HG02852 (cell line): ENCODE data around the gene TSPAN16.
"Not testable (repeated sequence)": the region's sequence is repeated elsewhere in the genome, so short reads cannot be mapped to it uniquely, and the experiment has no call there.

ENCODE experiments used
- ATAC-seq: cut with Tn5 transposase; IDR thresholded peaks from one replicate; pipeline ENCODE4 v1.9.1; 2021; ENCODE audit warnings: mild to moderate bottlenecking, moderate library complexity; ENCODE audit not compliant: unreplicated experiment

The TSPAN16 gene

DNA sequence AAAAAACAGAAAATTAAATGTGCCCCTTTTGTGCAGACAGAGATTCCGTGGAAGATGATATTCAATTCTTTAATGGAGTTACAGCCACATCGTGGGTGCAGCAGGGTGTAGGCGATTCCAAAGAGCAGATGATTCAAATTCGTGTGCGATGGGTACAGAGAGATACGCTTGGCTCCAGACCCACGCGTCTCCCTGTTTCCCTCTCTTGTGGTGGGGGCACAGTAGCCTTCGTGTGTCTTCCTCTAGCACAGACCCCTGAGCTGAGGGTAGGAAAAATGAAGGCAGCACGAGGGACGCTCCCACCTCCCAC is 4.8 kb downstream of the TSPAN16 start:
- no peak for ATAC-seq

DNA sequence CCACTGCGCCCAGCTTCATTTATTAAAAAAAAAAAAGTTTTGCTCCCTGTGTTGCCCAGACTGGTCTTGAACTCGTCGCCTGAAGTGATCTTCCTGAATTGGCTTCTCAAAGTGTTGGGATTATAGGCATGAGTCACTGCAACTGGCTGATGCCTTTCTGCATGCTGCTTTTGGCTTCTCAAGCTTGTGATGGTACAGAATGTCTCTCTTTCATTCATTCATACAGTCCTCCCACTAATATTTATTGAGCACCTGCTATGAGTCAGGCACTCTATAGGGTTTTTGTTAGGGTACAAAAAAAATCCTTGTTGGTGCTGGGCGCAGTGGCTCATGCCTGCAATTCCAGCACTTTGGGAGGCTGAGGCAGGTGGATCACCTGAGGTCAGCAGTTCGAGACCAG is 9.0 kb downstream of the TSPAN16 start:
- no peak for ATAC-seq

DNA sequence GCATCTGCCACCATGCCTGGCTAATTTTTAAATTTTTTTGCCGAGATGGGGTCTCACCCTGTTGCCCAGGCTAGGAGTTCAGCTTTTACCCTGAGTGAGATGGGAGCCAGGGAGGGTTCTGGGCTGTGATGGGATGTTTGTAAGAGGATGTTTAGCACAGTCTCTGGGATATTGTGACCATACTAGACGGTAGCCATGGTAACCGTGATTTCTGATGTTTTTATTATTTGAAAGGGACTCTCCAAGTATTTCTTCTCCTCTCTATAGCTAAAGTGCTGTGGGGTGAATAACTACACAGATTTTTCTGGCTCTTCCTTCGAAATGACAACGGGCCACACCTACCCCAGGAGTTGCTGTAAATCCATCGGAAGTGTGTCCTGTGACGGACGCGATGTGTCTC is 10.4 kb downstream of the TSPAN16 start:
- ATAC-seq, result no peak

DNA sequence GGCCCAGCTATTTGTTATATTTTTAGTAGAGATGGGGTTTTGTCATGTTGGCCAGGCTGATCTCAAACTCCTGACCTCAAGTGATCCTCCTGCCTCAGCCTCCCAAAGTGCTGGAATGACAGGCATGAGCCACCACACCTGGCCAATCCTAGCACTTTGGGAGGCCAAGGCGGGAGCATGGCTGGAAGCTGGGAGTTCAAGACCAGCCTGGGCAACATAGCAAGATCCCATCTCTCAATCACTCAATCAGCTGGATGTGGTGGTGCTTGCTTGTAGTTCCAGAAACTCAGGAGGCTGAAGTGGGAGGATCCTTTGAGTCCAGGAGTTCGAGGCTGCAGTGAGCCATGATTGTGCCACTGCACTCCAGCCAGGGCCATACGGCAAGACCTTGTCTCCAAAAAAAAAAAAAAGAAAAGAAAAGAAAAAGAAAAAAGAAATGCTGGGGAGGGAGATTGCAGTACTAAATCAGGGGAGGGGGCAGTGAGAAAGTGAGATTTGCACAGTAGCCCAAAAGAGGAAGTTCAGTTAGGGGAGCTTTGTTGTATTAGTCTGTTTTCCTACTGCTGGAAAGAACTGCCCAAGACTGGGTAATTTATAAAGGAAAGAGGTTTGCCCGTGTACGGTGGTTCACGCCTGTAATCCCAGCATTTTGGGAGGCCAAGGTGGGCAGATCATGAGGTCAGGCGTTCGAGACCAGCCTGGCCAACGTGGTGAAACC is 24.5 kb downstream of the TSPAN16 start:
- ATAC-seq, result not testable (repeated sequence)

DNA sequence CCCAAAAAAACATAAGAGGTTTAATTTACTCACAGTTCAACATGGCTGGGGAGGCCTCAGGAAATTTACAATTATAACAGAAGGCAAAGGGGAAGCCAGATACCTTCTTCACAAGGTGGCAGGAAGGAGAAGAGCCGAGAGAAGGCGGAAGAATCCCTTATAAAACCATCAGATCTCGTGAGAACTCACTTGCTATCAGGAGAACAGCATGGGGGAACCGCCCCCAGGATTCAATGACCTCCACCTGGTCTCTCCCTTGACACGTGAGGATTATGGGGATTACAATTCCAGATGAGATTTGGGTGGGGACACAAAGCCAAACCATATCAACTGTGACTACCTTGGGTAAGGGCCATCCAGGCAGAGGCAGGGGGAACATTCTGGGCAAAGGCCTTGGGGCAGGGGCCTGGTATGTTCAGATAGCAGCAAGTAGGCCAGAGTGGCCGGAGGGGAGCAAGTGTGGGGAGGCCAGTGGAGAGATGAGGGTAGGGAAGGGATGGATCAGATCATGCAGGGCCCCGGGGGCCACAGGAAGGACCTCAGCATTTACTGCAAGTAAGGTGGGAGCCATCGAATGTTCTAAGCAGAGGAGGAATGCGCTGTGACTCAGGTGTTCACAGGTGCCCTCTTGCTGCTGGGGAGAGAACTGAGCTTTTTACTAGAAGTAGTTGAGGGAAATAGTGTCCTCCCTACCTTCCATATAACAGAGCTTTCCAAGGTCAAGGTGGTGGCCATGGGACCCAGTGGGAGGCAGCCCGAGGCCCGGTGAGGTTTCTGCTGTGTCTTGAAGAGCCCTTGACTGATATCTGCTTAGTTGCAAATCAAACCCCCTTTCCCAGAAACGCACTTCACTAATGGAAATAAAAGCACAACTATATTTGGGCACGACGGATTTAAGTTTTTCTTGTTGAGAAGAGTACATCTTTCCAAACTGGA is 25.5 kb downstream of the TSPAN16 start:
- ATAC-seq, result no peak

DNA sequence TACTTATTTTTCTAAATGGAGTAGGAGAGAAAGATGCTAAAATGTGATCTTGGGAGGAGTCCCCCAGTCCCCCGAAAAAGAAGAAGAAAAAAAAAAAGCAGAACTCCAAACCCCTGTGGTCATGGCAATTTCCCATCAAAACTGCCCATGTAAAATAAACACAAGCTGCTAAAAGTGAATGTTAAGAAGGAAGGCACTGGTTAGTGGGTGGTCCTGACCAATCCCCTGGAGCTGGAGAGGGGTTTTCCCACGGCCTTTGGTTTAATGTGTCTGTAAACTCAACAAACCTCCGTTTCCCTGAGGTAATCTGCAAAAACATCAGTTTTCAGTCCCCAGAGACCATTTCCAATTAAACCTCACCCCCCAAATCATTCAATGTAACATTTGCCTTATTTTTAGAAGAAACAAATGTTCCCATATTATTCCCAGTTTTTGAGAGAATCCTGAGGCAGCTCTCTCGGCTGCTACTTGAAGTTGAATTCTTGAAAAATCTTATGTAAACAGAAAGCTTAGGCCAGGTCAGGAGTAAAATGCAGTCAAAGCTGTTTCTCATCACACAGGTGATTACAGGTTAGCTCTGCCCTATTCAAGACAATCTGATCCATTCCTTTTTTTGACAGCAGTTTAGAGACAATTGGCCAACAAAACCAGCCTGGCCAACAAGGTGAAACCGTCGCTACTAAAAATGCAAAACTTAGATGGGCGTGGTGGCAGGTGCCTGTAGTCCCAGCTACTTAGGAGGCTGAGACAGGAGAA is 26.5 kb downstream of the TSPAN16 start:
- no peak for ATAC-seq

DNA sequence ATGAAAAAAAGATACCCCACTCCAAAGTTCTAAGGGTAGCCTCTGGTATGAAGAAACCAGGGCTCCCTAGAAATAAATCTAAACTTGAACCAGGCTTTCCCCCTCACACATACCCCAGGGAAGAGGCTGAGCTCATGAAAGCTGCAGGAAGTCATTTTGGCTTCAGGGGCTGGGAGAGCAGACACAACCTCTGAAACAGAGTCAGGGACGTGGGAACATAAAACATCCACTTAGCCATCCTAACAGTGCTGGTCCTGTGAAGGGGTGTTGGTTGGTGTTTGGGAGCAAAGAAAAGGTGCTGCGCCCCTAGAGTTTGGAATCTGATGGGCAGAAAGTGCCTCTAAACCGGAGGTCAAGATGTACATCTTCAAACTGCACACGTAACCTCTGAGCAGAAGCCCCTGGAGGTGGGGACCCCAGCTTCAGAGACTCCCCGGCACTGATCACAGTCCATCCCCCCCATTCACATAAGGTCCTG is 27.7 kb downstream of the TSPAN16 start:
- no peak for ATAC-seq

DNA sequence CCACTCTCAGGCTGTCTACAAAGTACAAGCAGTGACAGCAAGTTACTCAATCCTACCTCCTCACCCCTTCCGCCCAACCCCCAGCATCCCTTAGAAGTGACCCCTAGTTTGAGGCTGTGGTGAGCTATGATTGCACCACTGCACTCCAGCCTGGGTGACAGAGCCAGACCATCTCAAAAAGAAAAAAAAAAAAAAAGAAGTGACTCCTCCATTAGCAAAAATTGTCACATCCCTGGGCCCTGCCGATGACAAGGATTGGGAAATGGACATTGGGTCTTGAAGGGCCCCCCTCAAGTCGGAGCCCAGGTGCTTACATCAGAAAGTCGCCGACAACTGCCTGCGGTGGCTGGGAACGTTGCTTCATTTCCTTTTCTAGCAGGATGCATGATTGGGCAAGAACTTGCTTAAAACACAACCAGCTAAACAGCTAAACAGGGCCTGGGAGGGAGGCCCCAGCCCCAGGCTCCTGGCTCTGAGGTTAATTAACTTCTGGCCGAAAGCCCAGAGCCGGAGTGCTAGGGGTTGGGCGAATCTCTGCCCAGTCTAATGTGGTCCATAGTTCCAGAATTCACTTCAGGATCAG is 28.2 kb downstream of the TSPAN16 start:
- no peak for ATAC-seq

DNA sequence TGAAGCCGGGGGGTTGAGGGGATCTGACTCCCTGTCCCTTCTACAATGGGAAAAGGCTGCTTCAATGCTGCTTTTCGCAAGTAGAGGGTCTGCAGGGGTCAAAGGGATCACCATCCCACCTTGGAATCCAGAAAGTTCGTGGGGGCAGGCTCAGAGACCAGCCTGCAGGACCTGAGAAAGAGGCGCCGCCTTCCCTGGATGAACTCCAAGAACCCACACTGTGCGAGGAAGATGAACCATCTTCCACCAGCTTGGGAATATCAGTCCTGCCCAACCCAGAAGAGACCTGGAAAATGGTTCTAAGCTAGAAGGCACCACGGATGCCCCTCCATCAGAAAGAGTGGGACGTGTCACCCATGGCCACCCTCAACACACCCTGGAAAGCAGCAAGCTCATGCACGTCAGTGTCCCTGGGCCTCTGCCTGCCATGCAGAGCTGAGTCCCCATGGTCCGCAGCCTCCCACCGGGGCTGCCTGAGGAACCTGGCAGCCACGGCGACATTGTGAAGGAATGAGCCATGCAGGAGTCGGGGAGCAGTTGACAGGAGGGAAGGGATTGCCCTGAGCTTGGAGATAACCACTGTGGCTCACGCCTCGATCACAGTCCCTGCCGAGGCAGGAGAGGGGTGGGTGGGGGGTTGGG is 28.9 kb downstream of the TSPAN16 start:
- ATAC-seq, result no peak

DNA sequence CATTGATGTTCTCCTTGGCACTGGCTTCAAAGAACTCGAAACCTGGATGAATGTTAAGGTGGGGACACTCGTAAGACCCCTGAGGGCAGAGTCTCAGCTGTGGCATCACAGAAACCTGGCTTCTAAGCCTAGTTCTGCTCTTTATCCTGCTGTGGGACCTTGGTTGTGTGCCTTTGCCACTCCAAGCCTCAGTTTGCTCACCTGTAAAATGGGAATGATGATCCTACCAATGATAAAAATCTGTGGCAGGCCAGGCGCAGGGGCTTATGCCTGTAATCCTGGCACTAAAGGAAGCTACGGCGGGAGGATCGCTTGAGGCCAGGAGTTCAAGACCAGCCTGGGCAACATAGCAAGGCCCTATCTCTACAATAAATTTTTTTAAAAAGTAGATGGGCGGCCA is 29.6 kb downstream of the TSPAN16 start:
- no peak for ATAC-seq

DNA sequence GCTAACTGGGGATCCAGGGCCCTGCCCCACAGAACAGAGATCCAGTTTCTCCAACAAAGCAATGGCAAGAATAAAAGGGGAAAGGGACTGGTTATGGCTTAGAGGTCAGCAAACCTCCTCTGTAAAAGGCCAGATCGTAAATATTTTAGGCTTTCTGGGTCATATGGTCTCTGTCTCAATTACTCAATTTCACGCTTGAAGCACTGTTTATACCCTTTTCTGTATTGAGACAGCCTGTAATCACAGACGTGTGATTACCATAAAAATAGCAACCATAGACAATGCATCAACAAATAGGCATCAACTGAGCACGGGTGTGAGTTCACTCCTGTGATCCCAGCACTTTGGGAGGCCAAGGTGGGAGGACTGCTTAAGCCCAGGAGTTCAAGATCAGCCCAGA is 34.2 kb downstream of the TSPAN16 start:
- ATAC-seq, result no peak

DNA sequence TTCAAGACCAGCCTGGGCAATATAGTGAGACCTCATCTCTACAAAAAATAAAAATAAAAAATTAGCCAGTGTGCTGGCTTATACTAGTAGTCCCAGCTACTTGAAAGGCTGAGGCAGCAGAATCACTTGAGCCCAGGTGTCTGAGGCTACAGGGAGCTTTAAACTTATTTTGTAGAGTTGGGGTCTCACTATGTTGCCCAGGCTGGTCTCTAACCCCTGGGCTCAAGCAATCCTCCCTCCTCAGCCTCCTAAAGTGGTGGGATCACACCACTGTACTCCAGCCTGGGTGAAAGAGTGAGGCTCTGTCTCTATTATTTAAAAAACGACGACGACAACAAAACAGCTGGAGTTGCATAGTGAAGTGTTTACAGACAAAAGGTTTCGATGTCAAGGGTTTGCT is 35.5 kb downstream of the TSPAN16 start:
- ATAC-seq, result no peak

DNA sequence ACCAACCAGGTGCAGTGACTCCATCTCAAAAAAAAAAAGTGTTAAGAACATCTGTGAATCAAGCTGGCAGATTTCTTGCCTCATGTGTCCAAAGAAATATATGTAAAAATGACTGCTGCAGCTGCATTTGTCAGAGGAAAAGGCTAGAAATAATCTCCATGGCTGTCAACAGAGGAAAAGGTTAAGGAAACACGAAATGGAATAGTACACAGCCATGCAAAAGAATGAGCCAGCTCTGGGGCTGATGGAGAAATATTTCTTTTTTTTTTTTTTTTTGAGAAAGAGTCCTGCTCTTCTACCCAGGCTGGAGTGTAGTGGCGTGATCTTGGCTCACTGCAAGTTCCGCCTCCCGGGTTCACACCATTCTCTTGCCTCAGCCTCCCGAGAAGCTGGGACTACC is 36.9 kb downstream of the TSPAN16 start:
- ATAC-seq, result no peak

DNA sequence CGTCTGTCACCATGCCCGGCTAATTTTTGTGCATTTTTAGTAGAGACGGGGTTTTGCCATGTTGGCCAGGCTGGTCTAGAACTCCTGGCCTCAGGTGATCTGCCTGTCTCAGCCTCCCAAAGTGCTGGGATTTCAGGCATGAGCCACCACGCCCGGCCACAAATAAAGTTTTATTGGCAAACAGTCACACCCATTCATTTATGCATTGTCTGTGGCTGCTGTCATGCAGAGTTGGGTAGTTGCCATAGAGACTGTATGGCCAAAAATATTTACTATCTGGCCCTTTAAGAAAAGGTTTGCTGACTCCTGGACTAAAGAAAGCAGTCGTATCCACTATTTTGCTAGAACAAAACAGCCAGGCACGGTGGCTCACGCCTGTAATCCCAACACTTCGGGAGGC is 37.9 kb downstream of the TSPAN16 start:
- not testable (repeated sequence) for ATAC-seq

DNA sequence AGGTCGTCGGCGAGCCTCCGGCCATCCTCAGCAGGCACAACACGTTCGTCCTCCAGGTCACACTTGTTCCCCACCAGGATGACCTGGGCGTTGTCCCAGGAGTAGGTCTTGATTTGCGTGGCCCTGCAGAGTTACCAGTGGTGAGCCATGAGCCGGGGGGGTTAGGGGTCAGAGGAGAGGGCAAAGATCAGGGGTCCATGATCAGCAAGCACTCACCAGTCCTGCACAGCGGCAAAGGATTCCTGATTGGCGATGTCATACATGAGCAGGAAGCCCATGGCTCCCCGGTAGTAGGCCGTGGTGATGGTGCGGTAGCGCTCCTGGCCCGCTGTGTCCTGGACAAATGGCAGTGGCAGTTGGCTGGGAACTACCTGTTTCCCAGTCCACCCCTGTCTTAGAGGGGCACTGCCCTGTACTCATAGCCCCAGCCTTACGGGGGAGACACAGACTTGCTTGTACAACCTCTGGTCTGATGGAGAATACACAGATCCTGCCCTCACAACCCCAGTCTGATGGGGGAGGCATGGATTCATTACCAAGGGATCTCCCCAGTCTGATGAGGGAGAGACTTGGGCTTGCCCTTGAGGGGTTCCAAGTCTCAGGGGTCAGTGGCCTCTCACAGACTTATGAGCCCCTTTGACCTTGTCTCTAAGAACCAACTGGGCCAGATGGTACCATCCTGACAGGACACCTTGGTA is 39.6 kb downstream of the TSPAN16 start:
- no peak for ATAC-seq

DNA sequence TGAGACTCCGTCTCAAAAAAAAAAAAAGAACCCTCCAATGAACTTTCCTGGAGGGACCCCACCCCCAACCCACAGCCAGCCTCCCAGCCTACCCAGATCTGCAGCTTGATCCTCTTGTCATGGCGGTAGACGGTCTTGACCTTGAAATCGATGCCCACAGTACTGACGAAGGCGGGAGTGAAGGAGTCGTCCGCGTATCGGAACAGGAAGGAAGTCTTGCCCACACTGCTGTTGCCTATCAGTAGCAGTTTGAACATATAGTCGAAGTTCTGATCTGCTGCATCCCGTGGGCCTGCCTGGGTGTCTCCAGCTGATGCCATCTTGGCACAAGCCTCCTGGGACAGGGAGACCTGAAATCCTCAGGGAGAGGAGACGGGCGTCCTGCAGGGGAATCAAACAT is 41.1 kb downstream of the TSPAN16 start:
- no peak for ATAC-seq

DNA sequence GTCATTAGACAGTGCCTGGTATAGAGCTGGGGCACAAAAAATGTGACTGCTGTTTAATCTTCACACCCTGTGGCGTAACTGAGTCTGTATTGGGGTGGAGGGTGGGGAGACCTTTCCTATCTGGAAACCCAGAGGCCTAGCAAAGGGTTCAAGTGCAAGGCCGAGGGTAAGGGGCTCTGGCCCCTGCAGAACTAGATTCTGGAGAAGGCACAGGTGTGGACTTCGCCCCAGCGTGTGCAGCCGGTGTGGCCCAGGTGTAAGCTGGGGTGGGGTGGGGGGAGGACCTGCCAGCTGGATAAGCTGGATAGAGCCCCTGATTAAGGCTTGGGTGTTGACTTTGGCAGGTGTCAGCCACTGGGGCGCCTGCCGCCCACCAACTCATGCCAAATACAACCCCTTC is 42.2 kb downstream of the TSPAN16 start:
- ATAC-seq, result no peak

DNA sequence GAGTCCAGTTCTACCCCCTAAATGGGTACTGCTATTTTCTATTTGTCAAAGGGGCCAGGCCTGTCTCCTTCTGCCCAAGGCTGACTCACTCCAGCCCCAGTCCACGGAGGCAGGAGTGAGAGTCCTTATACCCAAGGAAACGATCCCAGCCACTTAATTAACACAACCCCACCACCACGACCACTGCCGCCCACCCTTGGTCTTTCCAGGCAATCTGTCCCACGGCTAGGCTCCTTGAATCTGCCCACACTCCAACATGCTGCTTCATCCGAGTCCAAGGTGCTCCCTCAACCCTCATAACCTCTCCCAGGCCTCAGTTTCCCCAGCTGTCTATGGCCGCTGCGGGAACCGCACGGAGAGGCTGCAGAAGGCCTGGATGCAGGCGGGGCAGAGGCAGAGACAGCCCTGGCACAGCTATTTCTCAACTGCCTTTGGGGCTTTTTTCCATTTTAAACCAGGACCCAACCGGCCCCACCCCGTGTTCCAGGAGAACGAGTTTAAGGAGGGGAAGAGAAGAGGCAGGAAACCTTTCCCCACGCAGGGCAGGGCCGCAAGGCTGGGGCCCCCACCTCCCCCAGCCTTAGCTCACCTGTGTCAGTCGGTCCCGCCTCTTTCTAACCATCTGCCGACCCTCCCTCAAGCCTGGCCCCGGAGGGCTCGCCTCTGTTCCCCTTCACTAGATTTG is 42.8 kb downstream of the TSPAN16 start:
- ATAC-seq, result no peak

DNA sequence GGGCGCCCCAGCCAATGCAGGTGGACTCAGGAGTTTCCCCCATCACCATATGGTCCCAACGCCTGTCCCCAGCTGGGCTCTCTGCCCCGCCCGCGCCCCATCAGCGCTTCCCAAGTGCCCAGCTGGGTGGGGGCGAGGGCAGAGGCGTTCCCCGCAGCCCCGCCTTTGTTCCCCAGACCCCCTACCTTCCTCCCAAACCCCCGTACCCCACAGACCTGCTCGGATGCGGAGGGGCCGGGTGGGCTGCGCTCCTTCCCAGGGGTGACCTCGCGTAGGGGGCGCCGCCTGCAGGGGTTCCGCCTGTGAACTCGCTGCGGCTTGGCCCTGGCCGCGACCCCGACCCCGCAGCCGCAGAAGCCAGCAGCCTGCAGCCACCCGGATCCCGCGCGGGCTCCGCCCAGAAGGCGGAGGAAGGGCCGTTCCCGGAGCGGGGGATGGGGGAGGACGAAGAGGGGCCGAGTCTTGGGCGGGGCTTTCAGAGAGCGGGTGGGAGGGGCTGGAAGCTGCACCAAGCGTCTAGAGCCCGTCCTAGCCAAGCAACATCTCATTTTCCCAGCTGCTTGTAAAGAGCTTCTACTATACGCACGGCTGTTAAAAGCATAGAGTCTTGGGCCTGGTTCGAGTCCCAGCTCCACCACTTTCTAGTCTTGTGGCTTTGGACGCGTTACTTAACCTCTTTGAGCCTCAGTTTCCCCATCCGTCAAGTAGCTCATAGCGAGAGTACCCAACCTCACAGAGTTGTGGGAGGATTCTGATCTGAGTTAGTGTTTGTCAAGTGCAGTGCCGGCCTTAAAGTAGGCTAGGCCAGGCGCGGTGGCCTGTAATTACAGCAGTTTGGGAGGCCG is 43.5 kb downstream of the TSPAN16 start, which contains the start of gene RAB3D:
Gene RAB3D (minus strand): TSS at position 404 of the 845 bp plus-strand sequence. CDS start 2,258 bp downstream, outside the sequence.
- peak; percentile 70 for ATAC-seq
